Measurements from ENCODE around the gene SRRM2.

SRRM2 gene

GRCh38 chr16:2790631-2791030, 38.2 kb downstream of the SRRM2 start:
- Histone ChIP-seq H3K36me3 (ENCODE audit: control insufficient read depth, insufficient read depth, low read length) (no peaks in the 10 kb centered on the region), H3K4me1 (ENCODE audit: control insufficient read depth, low read depth, low read length) (no peaks in the 10 kb centered on the region), H2BK5ac (ENCODE audit: low read length) (no peak overlapping the region), H3K56ac (ENCODE audit: low read length) (no peak overlapping the region), H3K23ac (ENCODE audit: low read length) (no peak overlapping the region), H3K79me2 (ENCODE audit: control insufficient read depth, insufficient read depth, low read length) (no peaks in the 10 kb centered on the region), H3K9ac (ENCODE audit: low read length) (no peak overlapping the region), H3K27ac (ENCODE audit: low read depth, low read length) (no peak overlapping the region), H3K4me2 (ENCODE audit: low read length) (no peak overlapping the region), H4K5ac (ENCODE audit: low read length) (no peak overlapping the region), H3K18ac (ENCODE audit: low read length) (no peak overlapping the region), H2BK15ac (replicated peaks; ENCODE audit: low read depth) (no peak overlapping the region), H3K4me3 (ENCODE audit: low read length) (no peak overlapping the region), H4K8ac (ENCODE audit: low read depth, low read length) (no peak overlapping the region), H3K79me1 (ENCODE audit: low read length) (no peaks in the 10 kb centered on the region), H3K4ac (ENCODE audit: low read depth, low read length) (no peak overlapping the region), H2BK120ac (ENCODE audit: low read depth, low read length) (no peak overlapping the region), H2AK5ac (ENCODE audit: low read length) (no peak overlapping the region), H3K27me3 (ENCODE audit: insufficient read depth, low read length, poor library complexity) (no peaks in the 10 kb centered on the region)
- no CpG with 5 or more reads among the region's 5 CpGs for WGBS (ENCODE audit: extremely low coverage, insufficient coverage, low lambda C conversion rate)
- DNase-seq: no peak

- Histone ChIP-seq H3K36me3 (ENCODE audit: control insufficient read depth, insufficient read depth, low read length) (no peaks in the 10 kb centered on the region), H3K56ac (ENCODE audit: low read length) (no peak overlapping the region), H3K27me3 (ENCODE audit: insufficient read depth, low read length, poor library complexity) (no peaks in the 10 kb centered on the region), H3K4me2 (ENCODE audit: low read length) (no peak overlapping the region), H3K79me1 (ENCODE audit: low read length) (no peaks in the 10 kb centered on the region), H3K4ac (ENCODE audit: low read depth, low read length) (no peak overlapping the region), H2BK15ac (replicated peaks; ENCODE audit: low read depth) (no peak overlapping the region), H3K23ac (ENCODE audit: low read length) (no peak overlapping the region), H3K18ac (ENCODE audit: low read length) (no peak overlapping the region), H3K4me3 (ENCODE audit: low read length) (no peak overlapping the region), H2BK120ac (ENCODE audit: low read depth, low read length) (no peak overlapping the region), H3K27ac (ENCODE audit: low read depth, low read length) (no peak overlapping the region), H4K5ac (ENCODE audit: low read length) (no peak overlapping the region), H2BK5ac (ENCODE audit: low read length) (no peak overlapping the region), H3K9ac (ENCODE audit: low read length) (no peak overlapping the region), H4K8ac (ENCODE audit: low read depth, low read length) (no peak overlapping the region), H3K79me2 (ENCODE audit: control insufficient read depth, insufficient read depth, low read length) (no peaks in the 10 kb centered on the region), H2AK5ac (ENCODE audit: low read length) (no peak overlapping the region), H3K4me1 (ENCODE audit: control insufficient read depth, low read depth, low read length) (no peaks in the 10 kb centered on the region)
- no peak for DNase-seq
- no CpG with 5 or more reads among the region's 8 CpGs for WGBS (ENCODE audit: extremely low coverage, insufficient coverage, low lambda C conversion rate)
These were observed 38.7 kb downstream of the SRRM2 start for GRCh38 chr16:2791174-2791573.

- Histone ChIP-seq H3K56ac (ENCODE audit: low read length) (no peak overlapping the region), H2AK5ac (ENCODE audit: low read length) (no peak overlapping the region), H3K4me1 (ENCODE audit: control insufficient read depth, low read depth, low read length) (no peaks in the 10 kb centered on the region), H4K5ac (ENCODE audit: low read length) (no peak overlapping the region), H3K18ac (ENCODE audit: low read length) (no peak overlapping the region), H3K23ac (ENCODE audit: low read length) (no peak overlapping the region), H2BK5ac (ENCODE audit: low read length) (no peak overlapping the region), H3K4me2 (ENCODE audit: low read length) (no peak overlapping the region), H3K9ac (ENCODE audit: low read length) (no peak overlapping the region), H3K79me2 (ENCODE audit: control insufficient read depth, insufficient read depth, low read length) (no peaks in the 10 kb centered on the region), H3K27me3 (ENCODE audit: insufficient read depth, low read length, poor library complexity) (no peaks in the 10 kb centered on the region), H2BK120ac (ENCODE audit: low read depth, low read length) (no peak overlapping the region), H3K27ac (ENCODE audit: low read depth, low read length) (no peak overlapping the region), H3K4me3 (ENCODE audit: low read length) (no peak overlapping the region), H3K79me1 (ENCODE audit: low read length) (no peaks in the 10 kb centered on the region), H3K36me3 (ENCODE audit: control insufficient read depth, insufficient read depth, low read length) (no peaks in the 10 kb centered on the region), H3K4ac (ENCODE audit: low read depth, low read length) (no peak overlapping the region), H2BK15ac (replicated peaks; ENCODE audit: low read depth) (no peak overlapping the region), H4K8ac (ENCODE audit: low read depth, low read length) (no peak overlapping the region)
- no peak for DNase-seq
- no CpG with 5 or more reads among the region's 10 CpGs for WGBS (ENCODE audit: extremely low coverage, insufficient coverage, low lambda C conversion rate)
These were observed 40.5 kb downstream of the SRRM2 start for GRCh38 chr16:2792940-2793339.

- Histone ChIP-seq H3K4me2 (ENCODE audit: low read length) (no peak overlapping the region), H3K4me1 (ENCODE audit: control insufficient read depth, low read depth, low read length) (no peaks in the 10 kb centered on the region), H2BK120ac (ENCODE audit: low read depth, low read length) (no peak overlapping the region), H3K36me3 (ENCODE audit: control insufficient read depth, insufficient read depth, low read length) (no peaks in the 10 kb centered on the region), H3K27me3 (ENCODE audit: insufficient read depth, low read length, poor library complexity) (no peaks in the 10 kb centered on the region), H3K4ac (ENCODE audit: low read depth, low read length) (no peak overlapping the region), H3K9ac (ENCODE audit: low read length) (no peak overlapping the region), H3K79me1 (ENCODE audit: low read length) (no peaks in the 10 kb centered on the region), H3K18ac (ENCODE audit: low read length) (no peak overlapping the region), H3K79me2 (ENCODE audit: control insufficient read depth, insufficient read depth, low read length) (no peaks in the 10 kb centered on the region), H3K23ac (ENCODE audit: low read length) (no peak overlapping the region), H2BK5ac (ENCODE audit: low read length) (no peak overlapping the region), H3K27ac (ENCODE audit: low read depth, low read length) (no peak overlapping the region), H4K5ac (ENCODE audit: low read length) (no peak overlapping the region), H2BK15ac (replicated peaks; ENCODE audit: low read depth) (no peak overlapping the region), H3K4me3 (ENCODE audit: low read length) (no peak overlapping the region), H4K8ac (ENCODE audit: low read depth, low read length) (no peak overlapping the region), H2AK5ac (ENCODE audit: low read length) (no peak overlapping the region), H3K56ac (ENCODE audit: low read length) (no peak overlapping the region)
- WGBS (ENCODE audit: extremely low coverage, insufficient coverage, low lambda C conversion rate): no CpG with 5 or more reads among the region's 7 CpGs
- DNase-seq: no peak
These were observed 43.1 kb downstream of the SRRM2 start for GRCh38 chr16:2795395-2796143.

- Histone ChIP-seq H2BK5ac (ENCODE audit: low read length) (no peak overlapping the region), H3K4me1 (ENCODE audit: control insufficient read depth, low read depth, low read length) (no peaks in the 10 kb centered on the region), H3K79me1 (ENCODE audit: low read length) (no peaks in the 10 kb centered on the region), H2AK5ac (ENCODE audit: low read length) (no peak overlapping the region), H2BK15ac (replicated peaks; ENCODE audit: low read depth) (no peak overlapping the region), H3K4ac (ENCODE audit: low read depth, low read length) (no peak overlapping the region), H3K79me2 (ENCODE audit: control insufficient read depth, insufficient read depth, low read length) (no peaks in the 10 kb centered on the region), H3K56ac (ENCODE audit: low read length) (no peak overlapping the region), H3K4me3 (ENCODE audit: low read length) (no peak overlapping the region), H3K18ac (ENCODE audit: low read length) (no peak overlapping the region), H3K27me3 (ENCODE audit: insufficient read depth, low read length, poor library complexity) (no peaks in the 10 kb centered on the region), H3K36me3 (ENCODE audit: control insufficient read depth, insufficient read depth, low read length) (no peaks in the 10 kb centered on the region), H4K5ac (ENCODE audit: low read length) (no peak overlapping the region), H3K4me2 (ENCODE audit: low read length) (no peak overlapping the region), H3K9ac (ENCODE audit: low read length) (no peak overlapping the region), H3K23ac (ENCODE audit: low read length) (no peak overlapping the region), H4K8ac (ENCODE audit: low read depth, low read length) (no peak overlapping the region), H3K27ac (ENCODE audit: low read depth, low read length) (no peak overlapping the region), H2BK120ac (ENCODE audit: low read depth, low read length) (no peak overlapping the region)
- no CpG with 5 or more reads among the region's 39 CpGs for WGBS (ENCODE audit: extremely low coverage, insufficient coverage, low lambda C conversion rate)
- DNase-seq: no peak
These were observed 46.3 kb downstream of the SRRM2 start for GRCh38 chr16:2798723-2799204.
